ENCODE results near the gene ADNP. TPM values are rescaled to one million over a fixed set of nuclear protein-coding genes. Genes with fewer than 3 reads are reported as not detected.

The ADNP gene
- total and polyA plus RNA-seq, 2 of the 13 experiments (the other 11 are each of a cell fraction or from before 2014, with no cell fraction given), result 21.0 to 21.5 TPM

DNA sequence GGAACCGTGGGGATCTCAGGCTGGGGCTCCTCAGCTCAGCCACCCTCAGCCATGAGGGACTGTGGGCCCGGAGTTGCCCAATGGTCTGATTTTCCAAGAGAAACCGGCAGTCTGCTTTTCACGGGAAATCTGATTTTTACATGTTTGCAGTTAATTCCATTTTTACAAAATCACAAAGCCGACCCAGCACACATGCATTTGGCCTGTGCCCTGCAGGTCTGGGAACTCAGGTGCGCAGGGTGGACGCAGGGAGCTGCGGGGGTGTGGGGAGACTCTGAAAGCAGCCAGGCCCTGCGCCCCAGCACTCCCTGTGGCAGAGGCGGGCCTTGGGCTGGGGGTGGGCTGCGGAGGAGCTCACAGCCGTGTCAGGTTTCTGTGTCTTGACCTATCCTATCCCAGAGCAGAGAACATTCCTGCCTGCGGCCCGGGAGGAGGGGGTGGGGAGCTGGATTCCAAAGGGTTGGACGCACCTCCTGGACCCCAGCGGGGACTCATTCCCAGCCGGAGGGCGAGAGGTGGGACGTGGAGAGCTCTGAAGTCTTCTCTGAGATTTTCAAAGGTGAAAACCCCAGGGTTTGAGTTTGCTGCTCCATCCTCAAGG, 60.6 kb downstream of the ADNP start (continued):
- no peak for TF ChIP-seq NFE2L1 (CRISPR knock-in tag; IDR thresholded peaks at IDR 0.05; ENCODE audit: borderline replicate concordance)
- TF ChIP-seq ZNF788 (CRISPR knock-in tag; IDR thresholded peaks at IDR 0.05; ENCODE audit: borderline replicate concordance), result no peak
- no peak for TF ChIP-seq BCL6 (CRISPR knock-in tag; IDR thresholded peaks at IDR 0.05)
- no peak for TF ChIP-seq ZFP1 (CRISPR knock-in tag; IDR thresholded peaks at IDR 0.05)
- TF ChIP-seq ZNF121 (CRISPR knock-in tag; IDR thresholded peaks at IDR 0.05), result no peak
- no peak for TF ChIP-seq HMGA1 (CRISPR knock-in tag; conservative IDR thresholded peaks at IDR 0.05)
- TF ChIP-seq SIX4 (CRISPR knock-in tag; IDR thresholded peaks at IDR 0.05), result peak; percentile 87
- peak; percentile 52; the same call in 1 of the 2 replicates for TF ChIP-seq SIX1 (CRISPR knock-in tag; IDR thresholded peaks at IDR 0.05; ENCODE audit: borderline replicate concordance)
- 0 out of 2 replicates have a peak, but pooled peaks have one; percentile 27 for TF ChIP-seq MEIS2 (CRISPR knock-in tag; IDR thresholded peaks at IDR 0.05)
- TF ChIP-seq SAP130 (CRISPR knock-in tag; IDR thresholded peaks at IDR 0.05; ENCODE audit: low read depth), result no peak
- TF ChIP-seq, protein P1, sequence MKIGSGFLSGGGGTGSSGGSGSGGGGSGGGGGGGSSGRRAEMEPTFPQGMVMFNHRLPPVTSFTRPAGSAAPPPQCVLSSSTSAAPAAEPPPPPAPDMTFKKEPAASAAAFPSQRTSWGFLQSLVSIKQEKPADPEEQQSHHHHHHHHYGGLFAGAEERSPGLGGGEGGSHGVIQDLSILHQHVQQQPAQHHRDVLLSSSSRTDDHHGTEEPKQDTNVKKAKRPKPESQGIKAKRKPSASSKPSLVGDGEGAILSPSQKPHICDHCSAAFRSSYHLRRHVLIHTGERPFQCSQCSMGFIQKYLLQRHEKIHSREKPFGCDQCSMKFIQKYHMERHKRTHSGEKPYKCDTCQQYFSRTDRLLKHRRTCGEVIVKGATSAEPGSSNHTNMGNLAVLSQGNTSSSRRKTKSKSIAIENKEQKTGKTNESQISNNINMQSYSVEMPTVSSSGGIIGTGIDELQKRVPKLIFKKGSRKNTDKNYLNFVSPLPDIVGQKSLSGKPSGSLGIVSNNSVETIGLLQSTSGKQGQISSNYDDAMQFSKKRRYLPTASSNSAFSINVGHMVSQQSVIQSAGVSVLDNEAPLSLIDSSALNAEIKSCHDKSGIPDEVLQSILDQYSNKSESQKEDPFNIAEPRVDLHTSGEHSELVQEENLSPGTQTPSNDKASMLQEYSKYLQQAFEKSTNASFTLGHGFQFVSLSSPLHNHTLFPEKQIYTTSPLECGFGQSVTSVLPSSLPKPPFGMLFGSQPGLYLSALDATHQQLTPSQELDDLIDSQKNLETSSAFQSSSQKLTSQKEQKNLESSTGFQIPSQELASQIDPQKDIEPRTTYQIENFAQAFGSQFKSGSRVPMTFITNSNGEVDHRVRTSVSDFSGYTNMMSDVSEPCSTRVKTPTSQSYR (CRISPR knock-in tag; IDR thresholded peaks at IDR 0.05; ENCODE audit: borderline replicate concordance), result peak; percentile 56; the same call in 1 of the 2 replicates
- no peak for TF ChIP-seq REXO4 (CRISPR knock-in tag; IDR thresholded peaks at IDR 0.05; ENCODE audit: borderline replicate concordance)
- no peak for TF ChIP-seq FOXJ3 (CRISPR knock-in tag; IDR thresholded peaks at IDR 0.05; ENCODE audit: borderline replicate concordance)
- no peak for TF ChIP-seq ZNF557 (CRISPR knock-in tag; IDR thresholded peaks at IDR 0.05)
- no peak for TF ChIP-seq ARNTL (CRISPR knock-in tag; IDR thresholded peaks at IDR 0.05)
- no peak for TF ChIP-seq HES4 (CRISPR knock-in tag; IDR thresholded peaks at IDR 0.05; ENCODE audit: borderline replicate concordance)
- no peak for TF ChIP-seq AHR (CRISPR knock-in tag; IDR thresholded peaks at IDR 0.05)
- TF ChIP-seq ATF4 (CRISPR knock-in tag; IDR thresholded peaks at IDR 0.05), result no peak
- no peak for TF ChIP-seq EHMT2 (IDR thresholded peaks at IDR 0.05; ENCODE audit: borderline replicate concordance, low read depth, low read length)
- TF ChIP-seq ZMYM4 (CRISPR knock-in tag; IDR thresholded peaks at IDR 0.05), result no peak
- TF ChIP-seq ZBTB1 (CRISPR knock-in tag; IDR thresholded peaks at IDR 0.05; ENCODE audit: borderline replicate concordance), result no peak
- no peak for TF ChIP-seq BATF2 (CRISPR knock-in tag; IDR thresholded peaks at IDR 0.05)
- TF ChIP-seq SALL2 (CRISPR knock-in tag; IDR thresholded peaks at IDR 0.05), result no peak
- no peak for TF ChIP-seq SP140L (CRISPR knock-in tag; IDR thresholded peaks at IDR 0.05; ENCODE audit: borderline replicate concordance)
- no peak for TF ChIP-seq MED8 (CRISPR knock-in tag; IDR thresholded peaks at IDR 0.05; ENCODE audit: insufficient replicate concordance)
- TF ChIP-seq ZNF850 (CRISPR knock-in tag; conservative IDR thresholded peaks at IDR 0.05), result no peak
- TF ChIP-seq ZNF234 (CRISPR knock-in tag; conservative IDR thresholded peaks at IDR 0.05), result no peak
- no peak for TF ChIP-seq MED13 (CRISPR knock-in tag; IDR thresholded peaks at IDR 0.05)
- TF ChIP-seq GZF1 (CRISPR knock-in tag; IDR thresholded peaks at IDR 0.05), result no peak
- no peak for TF ChIP-seq ZNF703 (CRISPR knock-in tag; IDR thresholded peaks at IDR 0.05; ENCODE audit: borderline replicate concordance)

Data from HepG2 (cell line).